B cell (primary cell): Measurements from ENCODE around the gene NACC1.

Experiments used
- CTCF ChIP-seq: fragments of 200-600 bp; IDR thresholded peaks from one replicate; pipeline ENCODE4 v1.8.0; 2022; ENCODE audit warnings: antibody characterized with exemption, mild to moderate bottlenecking
- EZH2 ChIP-seq: IDR thresholded peaks from 2 replicates; pipeline ENCODE4 v1.6.1; 2012; ENCODE audit warnings: borderline replicate concordance, low read depth, mild to moderate bottlenecking, moderate library complexity, low read length; ENCODE audit not compliant: insufficient read depth, poor library complexity, severe bottlenecking

DNA sequence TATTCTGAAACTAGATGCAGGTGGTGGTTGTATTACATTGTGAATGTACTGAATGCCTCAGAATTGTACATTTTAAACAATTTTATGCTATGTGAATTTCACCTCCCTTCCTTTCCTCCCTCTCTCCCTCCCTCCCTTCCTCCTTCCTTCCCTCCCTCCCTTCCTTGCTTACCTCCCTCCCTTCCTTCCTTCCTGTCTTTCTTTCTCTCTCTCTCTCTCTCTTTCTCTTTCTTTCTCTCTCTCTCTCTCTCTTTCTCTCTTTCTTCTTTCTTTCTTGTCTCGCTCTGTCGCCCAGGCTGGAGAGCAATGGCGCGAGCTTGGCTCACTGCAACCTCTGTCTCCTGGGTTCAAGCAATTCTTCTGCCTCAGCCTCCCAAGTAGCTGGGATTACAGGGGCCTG lies 69.4 kb downstream of the NACC1 start:
- no peak for TF ChIP-seq CTCF
- TF ChIP-seq EZH2, result no peak
